Choroid plexus epithelial cell (primary cell): ENCODE measurements around the gene ATP1A2.

Experiments used
- DNase-seq: peaks from one replicate; pipeline ENCODE4 v3.0.0-alpha.2; 2010; ENCODE audit warnings: low read depth
- H3K4me3 ChIP-seq: 2 replicates; pipeline ENCODE4 v1.5.1; 2011; ENCODE audit warnings: low read depth, mild to moderate bottlenecking, control low read depth, low read length, moderate library complexity
- TF ChIP-seq, protein P1 (sequence below): conservative IDR thresholded peaks from 2 replicates; pipeline ENCODE4 v1.5.1; 2011; ENCODE audit warnings: low read depth, mild to moderate bottlenecking, control low read depth, inconsistent platforms, low read length, moderate library complexity

Gene ATP1A2

DNA sequence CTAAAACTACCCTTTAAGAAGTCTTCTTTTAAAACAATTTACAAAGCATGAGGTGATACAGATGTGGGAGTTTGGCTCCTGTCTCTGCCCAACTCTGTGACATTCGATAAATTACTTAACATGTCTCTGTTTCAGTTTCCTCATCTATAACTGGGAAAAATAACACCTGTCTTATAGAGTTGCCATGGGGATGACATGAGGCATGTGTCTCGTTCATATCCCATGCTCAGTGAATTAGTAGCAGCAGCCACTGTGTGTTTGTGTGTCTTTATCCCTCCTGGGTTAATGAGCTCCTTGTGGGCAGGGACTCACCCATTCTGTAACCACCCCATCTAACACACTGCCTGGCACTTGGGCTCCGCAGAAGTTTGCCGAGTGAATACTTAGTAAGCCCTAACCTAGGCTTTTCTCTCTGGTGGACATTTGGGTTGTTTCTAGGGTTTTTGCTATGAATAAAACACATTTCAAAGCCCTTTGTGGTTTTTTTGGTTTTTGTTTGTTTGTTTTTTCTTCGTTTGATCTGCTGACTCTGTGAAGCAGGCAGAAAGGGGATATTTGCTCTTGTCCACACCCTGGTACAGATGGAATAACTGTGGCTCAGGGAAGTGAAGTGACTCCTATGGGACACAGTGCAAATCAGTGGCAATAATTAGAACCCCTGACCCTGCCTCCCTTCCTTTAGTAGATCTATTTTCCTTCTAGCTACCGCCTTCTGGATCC is 35.0 kb upstream of the ATP1A2 start:
- H3K4me3 ChIP-seq = no peak overlapping the region
- TF ChIP-seq, protein P1, sequence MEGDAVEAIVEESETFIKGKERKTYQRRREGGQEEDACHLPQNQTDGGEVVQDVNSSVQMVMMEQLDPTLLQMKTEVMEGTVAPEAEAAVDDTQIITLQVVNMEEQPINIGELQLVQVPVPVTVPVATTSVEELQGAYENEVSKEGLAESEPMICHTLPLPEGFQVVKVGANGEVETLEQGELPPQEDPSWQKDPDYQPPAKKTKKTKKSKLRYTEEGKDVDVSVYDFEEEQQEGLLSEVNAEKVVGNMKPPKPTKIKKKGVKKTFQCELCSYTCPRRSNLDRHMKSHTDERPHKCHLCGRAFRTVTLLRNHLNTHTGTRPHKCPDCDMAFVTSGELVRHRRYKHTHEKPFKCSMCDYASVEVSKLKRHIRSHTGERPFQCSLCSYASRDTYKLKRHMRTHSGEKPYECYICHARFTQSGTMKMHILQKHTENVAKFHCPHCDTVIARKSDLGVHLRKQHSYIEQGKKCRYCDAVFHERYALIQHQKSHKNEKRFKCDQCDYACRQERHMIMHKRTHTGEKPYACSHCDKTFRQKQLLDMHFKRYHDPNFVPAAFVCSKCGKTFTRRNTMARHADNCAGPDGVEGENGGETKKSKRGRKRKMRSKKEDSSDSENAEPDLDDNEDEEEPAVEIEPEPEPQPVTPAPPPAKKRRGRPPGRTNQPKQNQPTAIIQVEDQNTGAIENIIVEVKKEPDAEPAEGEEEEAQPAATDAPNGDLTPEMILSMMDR = no peak
- no peak for DNase-seq

DNA sequence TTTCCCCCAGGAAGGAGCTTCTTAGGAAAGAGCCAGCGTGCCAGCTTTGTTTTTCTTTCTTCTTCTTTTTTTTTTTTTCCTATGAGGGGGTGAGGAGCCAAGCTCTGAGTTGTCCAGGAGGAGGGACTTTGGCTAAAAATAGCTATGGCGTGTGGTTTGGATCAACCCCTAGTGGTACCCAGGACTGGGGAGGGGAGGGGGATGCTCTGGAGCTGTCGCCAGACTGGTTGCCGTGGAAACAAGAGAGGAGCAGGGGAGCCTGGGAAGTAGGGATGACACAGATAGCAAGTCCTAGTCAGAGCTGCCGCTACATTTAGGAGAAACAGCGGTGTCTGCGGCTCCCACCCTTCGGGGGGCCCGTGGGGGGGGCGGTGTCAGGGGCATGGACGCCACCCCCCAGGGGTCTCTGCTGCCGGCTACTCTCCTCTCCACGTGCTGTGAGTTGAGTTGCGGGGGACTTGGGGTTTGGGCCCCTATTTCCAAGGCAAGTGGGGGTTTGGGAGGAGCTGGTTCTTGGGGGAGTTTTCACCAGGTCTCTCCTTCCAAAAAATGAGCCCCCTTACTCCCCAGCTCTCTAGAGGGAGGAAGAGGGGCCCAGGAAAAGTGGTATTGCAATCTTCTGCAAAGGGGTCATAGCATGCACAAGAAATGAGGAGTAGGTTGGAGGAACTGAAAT is 34.2 kb upstream of the ATP1A2 start, which contains the start of gene KCNJ9:
Gene KCNJ9, plus strand, starts transcription at position 278 of the 676 bp plus-strand sequence. CDS start 2,493 bp downstream, outside the sequence.
- no peak for DNase-seq
- TF ChIP-seq, protein P1 = no peak
- no peak within 1 kb of the TSS for H3K4me3 ChIP-seq

DNA sequence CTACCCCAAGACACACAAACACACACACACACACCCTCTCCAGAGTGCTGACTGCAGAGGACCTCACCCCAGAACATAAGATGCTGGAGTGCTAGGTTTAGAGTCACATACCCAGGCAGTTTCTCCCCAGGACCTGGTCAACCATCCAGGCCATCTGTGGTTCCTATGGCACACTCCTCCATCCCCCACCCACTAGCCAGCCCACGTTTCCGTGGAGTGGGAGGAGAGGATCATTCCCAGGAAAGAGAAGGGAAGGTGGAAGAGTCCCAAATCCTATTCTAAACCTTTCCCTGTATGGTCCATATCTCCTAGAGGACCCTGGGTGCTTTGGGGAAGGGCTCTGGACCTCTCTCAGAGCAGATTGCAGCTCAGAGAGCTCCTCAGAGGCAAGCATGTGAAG is 33.1 kb upstream of the ATP1A2 start:
- TF ChIP-seq, protein P1 = no peak
- DNase-seq = no peak
- no peak overlapping the region for H3K4me3 ChIP-seq

DNA sequence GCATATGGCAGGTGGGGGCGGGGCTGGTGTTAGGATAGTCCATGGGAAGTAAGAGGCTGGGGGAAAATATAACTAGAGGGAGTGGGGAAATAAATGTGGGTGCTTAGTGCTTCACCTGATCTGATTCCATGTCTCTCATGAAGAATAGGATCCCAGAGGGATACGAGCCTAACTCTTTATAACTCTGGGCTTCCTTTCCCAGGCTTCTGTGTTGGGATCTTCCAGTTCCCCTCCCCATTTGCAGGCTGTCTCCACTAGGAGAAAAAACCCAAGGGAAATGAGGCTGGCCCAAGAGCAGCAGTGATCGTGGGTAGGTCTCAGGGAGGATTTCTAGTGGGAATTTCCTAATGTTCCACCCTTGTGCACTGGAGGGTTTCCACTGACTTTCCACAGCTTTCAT is 32.6 kb upstream of the ATP1A2 start:
- no peak for DNase-seq
- TF ChIP-seq, protein P1 = no peak
- H3K4me3 ChIP-seq = no peak overlapping the region

DNA sequence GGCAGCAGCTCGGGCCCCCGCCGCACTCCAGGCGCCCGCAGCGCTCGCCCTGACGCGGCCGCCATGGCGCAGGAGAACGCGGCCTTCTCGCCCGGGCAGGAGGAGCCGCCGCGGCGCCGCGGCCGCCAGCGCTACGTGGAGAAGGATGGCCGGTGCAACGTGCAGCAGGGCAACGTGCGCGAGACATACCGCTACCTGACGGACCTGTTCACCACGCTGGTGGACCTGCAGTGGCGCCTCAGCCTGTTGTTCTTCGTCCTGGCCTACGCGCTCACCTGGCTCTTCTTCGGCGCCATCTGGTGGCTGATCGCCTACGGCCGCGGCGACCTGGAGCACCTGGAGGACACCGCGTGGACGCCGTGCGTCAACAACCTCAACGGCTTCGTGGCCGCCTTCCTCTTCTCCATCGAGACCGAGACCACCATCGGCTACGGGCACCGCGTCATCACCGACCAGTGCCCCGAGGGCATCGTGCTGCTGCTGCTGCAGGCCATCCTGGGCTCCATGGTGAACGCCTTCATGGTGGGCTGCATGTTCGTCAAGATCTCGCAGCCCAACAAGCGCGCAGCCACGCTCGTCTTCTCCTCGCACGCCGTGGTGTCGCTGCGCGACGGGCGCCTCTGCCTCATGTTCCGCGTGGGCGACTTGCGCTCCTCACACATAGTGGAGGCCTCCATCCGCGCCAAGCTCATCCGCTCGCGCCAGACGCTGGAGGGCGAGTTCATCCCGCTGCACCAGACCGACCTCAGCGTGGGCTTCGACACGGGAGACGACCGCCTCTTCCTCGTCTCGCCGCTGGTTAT is 31.4 kb upstream of the ATP1A2 start:
- DNase-seq = peak; percentile 45
- H3K4me3 ChIP-seq = peak overlapping the region; percentile 50
- TF ChIP-seq, protein P1 = peak; percentile 77

DNA sequence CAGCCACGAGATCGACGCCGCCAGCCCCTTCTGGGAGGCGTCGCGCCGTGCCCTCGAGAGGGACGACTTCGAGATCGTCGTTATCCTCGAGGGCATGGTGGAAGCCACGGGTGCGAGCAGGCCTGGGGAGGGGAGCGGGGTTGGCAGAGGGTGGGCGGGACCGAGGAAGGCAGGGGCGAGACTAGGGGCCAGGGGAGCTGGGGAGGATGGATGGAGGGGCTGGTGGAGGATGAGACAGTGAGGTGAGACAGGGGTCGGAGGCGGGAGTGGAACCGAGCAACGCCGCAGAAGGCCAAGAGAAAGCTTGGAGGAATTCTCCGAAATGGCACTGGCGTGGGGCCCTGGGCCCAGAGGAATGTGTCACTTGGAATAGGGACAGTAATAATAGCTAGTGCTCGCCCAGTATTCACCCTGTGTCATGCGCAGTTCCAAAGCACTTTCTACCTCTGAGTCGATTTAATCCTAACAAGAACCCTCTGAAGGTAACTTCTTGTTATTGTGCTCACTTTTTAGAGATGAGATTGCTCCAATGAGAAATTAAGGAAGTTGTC is 30.7 kb upstream of the ATP1A2 start:
- TF ChIP-seq, protein P1 = no peak
- no peak overlapping the region for H3K4me3 ChIP-seq
- DNase-seq = no peak
